K562 (cell line): Measurements from ENCODE around the gene TXNL4A. TPM values are rescaled to one million over a fixed set of nuclear protein-coding genes. Genes with fewer than 3 reads are reported as not detected.

Experiments
- CBX1 ChIP-seq: sonication (generic); IDR thresholded peaks from 2 replicates; pipeline ENCODE4 v1.6.1; 2016; ENCODE audit warnings: antibody characterized with exemption, low read depth, mild to moderate bottlenecking
- CBX5 ChIP-seq: IDR thresholded peaks from 2 replicates; pipeline ENCODE4 v1.6.1; 2014; ENCODE audit warnings: low read depth, borderline replicate concordance
- EP400 ChIP-seq: fragments of 450-650 bp; IDR thresholded peaks from 2 replicates; pipeline ENCODE4 v1.6.1; 2017; ENCODE audit warnings: antibody characterized with exemption, mild to moderate bottlenecking, moderate library complexity
- GATAD2B ChIP-seq: fragments of 450-650 bp; IDR thresholded peaks from 2 replicates; pipeline ENCODE4 v1.6.1; 2017; ENCODE audit warnings: mild to moderate bottlenecking, borderline replicate concordance
- GTF2F1 ChIP-seq: IDR thresholded peaks from 2 replicates; pipeline ENCODE4 v1.6.1; 2011; ENCODE audit warnings: low read depth, low read length, improper control_type of control experiment
- ID3 ChIP-seq, 2 experiments: fragments of 250-450 bp in 1 of 2; fragments of 450-650 bp in 1 of 2; sonication (Bioruptor Pico) in 1 of 2; IDR thresholded peaks; 2 replicates each; pipeline versions ENCODE4 v1.6.1 to v1.8.0; 2016 to 2021; ENCODE audit warnings: mild to moderate bottlenecking in 2 of 2, moderate library complexity in 2 of 2, missing compliant biosample characterization in 1 of 2, missing genetic modification characterization in 1 of 2
- IRF9 ChIP-seq: fragments of 450-650 bp; IDR thresholded peaks from 2 replicates; pipeline ENCODE4 v1.6.1; 2016; ENCODE audit warnings: missing biosample characterization, missing genetic modification characterization
- JUN ChIP-seq, 2 experiments: sonication (generic) in 1 of 2; formaldehyde crosslinking in 1 of 2; IDR thresholded peaks; 2 replicates each; pipeline versions ENCODE4 v1.6.1 to v1.8.0; 2012 to 2022; ENCODE audit warnings: borderline replicate concordance in 2 of 2, mild to moderate bottlenecking in 2 of 2, improper control_type of control experiment in 1 of 2, low read depth in 1 of 2, low read length in 1 of 2, missing genetic modification reagents in 1 of 2
- MTA1 ChIP-seq: fragments of 450-650 bp; IDR thresholded peaks from 2 replicates; pipeline ENCODE4 v1.6.1; 2017; ENCODE audit warnings: borderline replicate concordance
- MTA3 ChIP-seq: fragments of 450-650 bp; formaldehyde crosslinking; IDR thresholded peaks from 2 replicates; pipeline ENCODE4 v1.6.1; 2017; ENCODE audit warnings: mild to moderate bottlenecking, borderline replicate concordance
- MXI1 ChIP-seq: IDR thresholded peaks from 2 replicates; pipeline ENCODE4 v1.6.1; 2011; ENCODE audit warnings: low read depth, mild to moderate bottlenecking, improper control_type of control experiment, low read length
- PML ChIP-seq: IDR thresholded peaks from 2 replicates; pipeline ENCODE4 v1.6.1; 2012; ENCODE audit warnings: low read length, inconsistent platforms
- POLR2A ChIP-seq: fragments of 450-650 bp; conservative IDR thresholded peaks from 2 replicates; pipeline ENCODE4 v1.6.1; 2016
- POLR3G ChIP-seq: IDR thresholded peaks from 2 replicates; pipeline ENCODE4 v1.6.1; 2011; ENCODE audit not compliant: insufficient read length, insufficient replicate concordance; ENCODE audit errors: extremely low read depth
- TCF15 ChIP-seq: fragments of 250-450 bp; sonication (Bioruptor Pico); IDR thresholded peaks from 2 replicates; pipeline ENCODE4 v1.8.0; 2022; ENCODE audit warnings: moderate library complexity, mild to moderate bottlenecking, inconsistent platforms
- U2AF1 ChIP-seq: fragments of 200-400 bp; formaldehyde crosslinking; optimal IDR thresholded peaks from 2 replicates; pipeline ENCODE3; 2017; ENCODE audit warnings: mild to moderate bottlenecking, low read depth, low read length, moderate library complexity
- ZFP36 ChIP-seq: fragments of 150-350 bp; IDR thresholded peaks from 2 replicates; pipeline ENCODE4 v1.6.1; 2018; ENCODE audit warnings: low read length, low read depth; ENCODE audit not compliant: partially characterized antibody
- ZNF174 ChIP-seq: fragments of 250-450 bp; sonication (Bioruptor Pico); IDR thresholded peaks from 2 replicates; pipeline ENCODE4 v1.4.0; 2020; ENCODE audit warnings: mild to moderate bottlenecking
- ZNF23 ChIP-seq: fragments of 250-450 bp; sonication (Bioruptor Pico); IDR thresholded peaks from 2 replicates; pipeline ENCODE4 v1.4.0; 2020; ENCODE audit warnings: mild to moderate bottlenecking
- polyA plus RNA-seq, 8 experiments: library from polyadenylated mRNA; depleted of rRNA in 4 of 8; stranded (reverse) in 5 of 8; unstranded in 3 of 8; fragments of >200 nt; fragmentation: Nextera tagmentation in 2 of 8; fragmentation: Illumina TruSeq in 1 of 8; extraction: Ambion mirVana in 2 of 8; extraction: Trizol in 1 of 8; gene quantifications; 2 replicates each; pipeline versions ENCODE4 v1.2.1 to v1.2.3, GENCODE V29; 2011 to 2014; ENCODE audit warnings: inconsistent platforms in 1 of 8, missing spikeins in 1 of 8
- total RNA-seq, 7 experiments: library from RNA; depleted of rRNA in 6 of 7; stranded (reverse); fragments of >200 nt in 6 of 7; fragmentation: Illumina TruSeq in 2 of 7; extraction: Trizol in 2 of 7; gene quantifications; 2 replicates each; pipeline versions ENCODE4 v1.2.1 to v1.2.3, GENCODE V29; 2011 to 2021; ENCODE audit warnings: low replicate concordance in 1 of 7
- TF ChIP-seq, protein P1 (sequence below): fragments of 450-650 bp; IDR thresholded peaks from 2 replicates; pipeline ENCODE4 v1.6.1; 2018; ENCODE audit not compliant: partially characterized antibody

TXNL4A gene
- total and polyA plus RNA-seq, 9 of the 15 experiments (the other 6 are each of a cell fraction or from before 2014, with no cell fraction given), result 27.0 to 132 (median 87.5) TPM

GRCh38 chr18:80022613-80023012, 34.2 kb upstream of the TXNL4A start (continued):
- TF ChIP-seq CBX1, result peak; percentile 98
- no peak for TF ChIP-seq ZNF23 (CRISPR knock-in tag)
- peak; percentile 64; the same call in 1 of the 2 replicates for TF ChIP-seq MTA3
- TF ChIP-seq GATAD2B, result no peak
- no peak for TF ChIP-seq MXI1
- TF ChIP-seq POLR3G, result no peak
- no peak for TF ChIP-seq ID3 (CRISPR knock-in tag; IDR thresholded peaks at IDR 0.05)
- 0 out of 2 replicates have a peak, but pooled peaks have one; percentile 29 for TF ChIP-seq ID3 (tag; IDR thresholded peaks at IDR 0.05)
- TF ChIP-seq GTF2F1, result no peak
- TF ChIP-seq U2AF1, result no peak
- no peak for TF ChIP-seq PML
- TF ChIP-seq ZFP36, result peak; percentile 79
- TF ChIP-seq EP400, result 0 out of 2 replicates have a peak, but pooled peaks have one; percentile 16
- TF ChIP-seq TCF15 (CRISPR knock-in tag), result no peak
- TF ChIP-seq POLR2A, result no peak
- peak; percentile 100 for TF ChIP-seq CBX5
- TF ChIP-seq JUN (IDR thresholded peaks at IDR 0.05; ENCODE audit: borderline replicate concordance, low read depth, low read length), result peak; percentile 42; the same call in 1 of the 2 replicates
- no peak for TF ChIP-seq JUN (CRISPR knock-in tag; IDR thresholded peaks at IDR 0.05; ENCODE audit: borderline replicate concordance)
- TF ChIP-seq IRF9, result no peak
- TF ChIP-seq MTA1, result no peak
- TF ChIP-seq, protein P1, sequence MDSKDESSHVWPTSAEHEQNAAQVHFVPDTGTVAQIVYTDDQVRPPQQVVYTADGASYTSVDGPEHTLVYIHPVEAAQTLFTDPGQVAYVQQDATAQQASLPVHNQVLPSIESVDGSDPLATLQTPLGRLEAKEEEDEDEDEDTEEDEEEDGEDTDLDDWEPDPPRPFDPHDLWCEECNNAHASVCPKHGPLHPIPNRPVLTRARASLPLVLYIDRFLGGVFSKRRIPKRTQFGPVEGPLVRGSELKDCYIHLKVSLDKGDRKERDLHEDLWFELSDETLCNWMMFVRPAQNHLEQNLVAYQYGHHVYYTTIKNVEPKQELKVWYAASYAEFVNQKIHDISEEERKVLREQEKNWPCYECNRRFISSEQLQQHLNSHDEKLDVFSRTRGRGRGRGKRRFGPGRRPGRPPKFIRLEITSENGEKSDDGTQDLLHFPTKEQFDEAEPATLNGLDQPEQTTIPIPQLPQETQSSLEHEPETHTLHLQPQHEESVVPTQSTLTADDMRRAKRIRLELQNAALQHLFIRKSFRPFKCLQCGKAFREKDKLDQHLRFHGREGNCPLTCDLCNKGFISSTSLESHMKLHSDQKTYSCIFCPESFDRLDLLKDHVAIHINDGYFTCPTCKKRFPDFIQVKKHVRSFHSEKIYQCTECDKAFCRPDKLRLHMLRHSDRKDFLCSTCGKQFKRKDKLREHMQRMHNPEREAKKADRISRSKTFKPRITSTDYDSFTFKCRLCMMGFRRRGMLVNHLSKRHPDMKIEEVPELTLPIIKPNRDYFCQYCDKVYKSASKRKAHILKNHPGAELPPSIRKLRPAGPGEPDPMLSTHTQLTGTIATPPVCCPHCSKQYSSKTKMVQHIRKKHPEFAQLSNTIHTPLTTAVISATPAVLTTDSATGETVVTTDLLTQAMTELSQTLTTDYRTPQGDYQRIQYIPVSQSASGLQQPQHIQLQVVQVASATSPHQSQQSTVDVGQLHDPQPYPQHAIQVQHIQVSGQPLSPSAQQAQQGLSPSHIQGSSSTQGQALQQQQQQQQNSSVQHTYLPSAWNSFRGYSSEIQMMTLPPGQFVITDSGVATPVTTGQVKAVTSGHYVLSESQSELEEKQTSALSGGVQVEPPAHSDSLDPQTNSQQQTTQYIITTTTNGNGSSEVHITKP, result peak; percentile 19
- TF ChIP-seq ZNF174 (CRISPR knock-in tag), result no peak
